ENCODE measurements around the gene XXYLT1.

DNA sequence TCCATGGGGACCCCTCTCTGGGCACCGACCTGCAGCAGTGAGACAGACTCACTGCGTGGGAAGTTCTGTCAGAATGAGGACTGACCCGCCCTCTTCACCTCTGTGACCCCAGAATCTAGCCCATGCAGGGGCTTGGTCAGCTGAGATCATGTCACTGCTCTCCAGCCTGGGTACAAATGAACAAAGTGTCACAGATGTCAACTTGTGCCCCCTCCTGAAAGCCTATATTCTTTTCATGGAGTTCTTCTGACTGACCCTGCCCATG is 210.8 kb downstream of the XXYLT1 start:
- TF ChIP-seq POLR2A (IDR thresholded peaks at IDR 0.05), result no peak
- TF ChIP-seq, protein P1, sequence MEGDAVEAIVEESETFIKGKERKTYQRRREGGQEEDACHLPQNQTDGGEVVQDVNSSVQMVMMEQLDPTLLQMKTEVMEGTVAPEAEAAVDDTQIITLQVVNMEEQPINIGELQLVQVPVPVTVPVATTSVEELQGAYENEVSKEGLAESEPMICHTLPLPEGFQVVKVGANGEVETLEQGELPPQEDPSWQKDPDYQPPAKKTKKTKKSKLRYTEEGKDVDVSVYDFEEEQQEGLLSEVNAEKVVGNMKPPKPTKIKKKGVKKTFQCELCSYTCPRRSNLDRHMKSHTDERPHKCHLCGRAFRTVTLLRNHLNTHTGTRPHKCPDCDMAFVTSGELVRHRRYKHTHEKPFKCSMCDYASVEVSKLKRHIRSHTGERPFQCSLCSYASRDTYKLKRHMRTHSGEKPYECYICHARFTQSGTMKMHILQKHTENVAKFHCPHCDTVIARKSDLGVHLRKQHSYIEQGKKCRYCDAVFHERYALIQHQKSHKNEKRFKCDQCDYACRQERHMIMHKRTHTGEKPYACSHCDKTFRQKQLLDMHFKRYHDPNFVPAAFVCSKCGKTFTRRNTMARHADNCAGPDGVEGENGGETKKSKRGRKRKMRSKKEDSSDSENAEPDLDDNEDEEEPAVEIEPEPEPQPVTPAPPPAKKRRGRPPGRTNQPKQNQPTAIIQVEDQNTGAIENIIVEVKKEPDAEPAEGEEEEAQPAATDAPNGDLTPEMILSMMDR (IDR thresholded peaks at IDR 0.05), result no peak
